ENCODE results near the gene DHX40.

- TF ChIP-seq CTCF (IDR thresholded peaks at IDR 0.05) (no peak), POLR2A (IDR thresholded peaks at IDR 0.05; ENCODE audit: low read depth) (no peak)
Measured at GRCh38 chr17:59641799-59642484, 76.5 kb downstream of the DHX40 start.
